Measurements from ENCODE around the gene PALLD. TPM values are rescaled to one million over a fixed set of nuclear protein-coding genes. Genes with fewer than 3 reads are reported as not detected.

PALLD gene
- total RNA-seq, 3 donors from 2014 or later: 112 to 663 (median 150) TPM

GRCh38 chr4:168691631-168692369, 194.9 kb downstream of the PALLD start:
- no peak for TF ChIP-seq CTCF (IDR thresholded peaks at IDR 0.05)
- Histone ChIP-seq H3K4me1 (ENCODE audit: low read depth) (no peaks in the 10 kb centered on the region), H3K9me3 (no peaks in the 10 kb centered on the region), H3K36me3 (ENCODE audit: low read depth) (no peaks in the 10 kb centered on the region), H3K4me3 (no peak overlapping the region)
- intact Hi-C loops (cut with DNase I, micrococcal nuclease): no loop called here
- ATAC-seq (no peak), DNase-seq (no peak)

GRCh38 chr4:168693750-168694490, 197.1 kb downstream of the PALLD start:
- intact Hi-C loops (cut with DNase I, micrococcal nuclease): no loop called here
- no peak for TF ChIP-seq CTCF (IDR thresholded peaks at IDR 0.05)

GRCh38 chr4:168694667-168695066, 197.8 kb downstream of the PALLD start:
- H3K36me3 ChIP-seq (ENCODE audit: low read depth): no peaks in the 10 kb centered on the region
- no peak for DNase-seq
- intact Hi-C loops (cut with DNase I, micrococcal nuclease): no loop called here
- no peak for TF ChIP-seq CTCF (IDR thresholded peaks at IDR 0.05)
- no peak for ATAC-seq
- H3K4me3 ChIP-seq: no peak overlapping the region
- peaks cover 7% of the 10 kb centered on the region for H3K4me1 ChIP-seq (ENCODE audit: low read depth)
- no peaks in the 10 kb centered on the region for H3K9me3 ChIP-seq

More at GRCh38 chr4:168693750-168694490, 197.1 kb downstream of the PALLD start:
- Histone ChIP-seq H3K9me3 (no peaks in the 10 kb centered on the region), H3K4me1 (ENCODE audit: low read depth) (peaks cover 2% of the 10 kb centered on the region), H3K36me3 (ENCODE audit: low read depth) (no peaks in the 10 kb centered on the region), H3K4me3 (no peak overlapping the region)
- DNase-seq (no peak), ATAC-seq (no peak)

- H3K4me3 ChIP-seq: no peak overlapping the region
- no peak for TF ChIP-seq CTCF (IDR thresholded peaks at IDR 0.05)
- ATAC-seq (no peak), DNase-seq (no peak)
- H3K4me1 ChIP-seq (ENCODE audit: low read depth): peaks cover 7% of the 10 kb centered on the region
- intact Hi-C loops (cut with DNase I, micrococcal nuclease): no loop called here
- H3K36me3 ChIP-seq (ENCODE audit: low read depth): no peaks in the 10 kb centered on the region
- no peaks in the 10 kb centered on the region for H3K9me3 ChIP-seq
Observed at GRCh38 chr4:168695288-168695687, 198.4 kb downstream of the PALLD start.

GRCh38 chr4:168696280-168696679, 199.4 kb downstream of the PALLD start:
- Histone ChIP-seq H3K4me3 (no peak overlapping the region), H3K4me1 (ENCODE audit: low read depth) (peaks cover 7% of the 10 kb centered on the region), H3K36me3 (ENCODE audit: low read depth) (no peaks in the 10 kb centered on the region), H3K9me3 (no peaks in the 10 kb centered on the region)
- ATAC-seq (no peak), DNase-seq (no peak)
- no peak for TF ChIP-seq CTCF (IDR thresholded peaks at IDR 0.05)
- intact Hi-C loops (cut with DNase I, micrococcal nuclease): no loop called here

Data from mucosa of descending colon (tissue), 3 donors.